HCT116 (cell line): ENCODE data around the gene SLC44A2. TPM values are rescaled to one million over a fixed set of nuclear protein-coding genes. Genes with fewer than 3 reads are reported as not detected.

Experiments
- ATAC-seq: fragments of 200-7000 bp; cut with Tn5 transposase; 2 replicates; pipeline ENCODE4 v1.9.1; 2020; ENCODE audit warnings: mild to moderate bottlenecking, moderate library complexity
- Bru-seq: library from RNA; stranded (reverse); fragments of 400-500 nt; gene quantifications from one replicate; lab custom pipeline; 2021; lab: Mats Ljungman, UMichigan
- BruChase-seq, 2 experiments: library from RNA; stranded (reverse); fragments of 400-500 nt; gene quantifications; one replicate each; lab custom pipeline; 2021; lab: Mats Ljungman, UMichigan
- BruUV-seq: library from RNA; stranded (reverse); fragments of 400-500 nt; replicated peaks from 2 replicates; lab custom pipeline; 2021; lab: Mats Ljungman, UMichigan
- CTCF ChIA-PET: fragments of 300-600 bp; sonication (Branson Sonifier 250); formaldehyde crosslinking; loops from one replicate; lab custom pipeline; 2021; ENCODE audit warnings: antibody characterized with exemption; lab: Charles Lee
- POLR2A ChIA-PET: fragments of 300-600, 350-600 bp; sonication (Branson Sonifier 250); formaldehyde crosslinking; loops from one replicate; lab custom pipeline; 2021; ENCODE audit warnings: antibody characterized with exemption; lab: Charles Lee
- RAD21 ChIA-PET, 2 experiments: fragments of 300-600 bp; sonication (Branson Sonifier 250); formaldehyde crosslinking; loops; one replicate each; lab custom pipeline; 2023; ENCODE audit warnings: low total read pairs in 2 of 2; ENCODE audit not compliant: uncharacterized antibody in 2 of 2, unreplicated experiment in 2 of 2, low non-redundant PET in 1 of 2; lab: Charles Lee
- DNase-seq: peaks from one replicate; pipeline ENCODE4 v3.0.0-alpha.2; 2010; ENCODE audit warnings: low read depth, low spot score
- H2AFZ ChIP-seq: fragments of 200-600 bp; shearing (Covaris generic), sonication (generic); 2 replicates; pipeline ENCODE4 v1.6.1; 2017; ENCODE audit warnings: low read depth, mixed run types, mixed read lengths, antibody characterized with exemption, low read length; ENCODE audit not compliant: poor library complexity, severe bottlenecking
- H3K27ac ChIP-seq: 2 replicates; pipeline ENCODE4 v1.5.1; 2012; ENCODE audit warnings: low read depth, low read length
- H3K27me3 ChIP-seq: fragments of 200-600 bp; sonication (generic); 2 replicates; pipeline ENCODE4 v1.6.1; 2016; ENCODE audit warnings: mixed run types, low read length, mixed read lengths; ENCODE audit not compliant: insufficient read depth
- H3K36me3 ChIP-seq, 2 experiments: fragments of 200-500 bp in 1 of 2; fragments of 200-600 bp in 1 of 2; sonication (Bioruptor generic) in 1 of 2; sonication (generic) in 1 of 2; 2 replicates each; pipeline versions ENCODE4 v1.5.1 to v1.6.1; 2014 to 2016; ENCODE audit warnings: low read length in 2 of 2, inconsistent platforms in 1 of 2, mixed read lengths in 1 of 2, mixed run types in 1 of 2; ENCODE audit not compliant: insufficient read depth in 2 of 2, control insufficient read depth in 1 of 2
- H3K4me1 ChIP-seq, 2 experiments: fragments of 200-600 bp in 1 of 2; sonication (generic) in 1 of 2; 2 replicates each; pipeline versions ENCODE4 v1.5.1 to v1.6.1; 2012 to 2017; ENCODE audit warnings: low read length in 2 of 2, inconsistent platforms in 1 of 2, mild to moderate bottlenecking in 1 of 2, mixed read lengths in 1 of 2, mixed run types in 1 of 2, moderate library complexity in 1 of 2; ENCODE audit not compliant: insufficient read depth in 2 of 2, control insufficient read depth in 1 of 2
- H3K4me2 ChIP-seq: fragments of 200-600 bp; sonication (generic); 2 replicates; pipeline ENCODE4 v1.6.1; 2017; ENCODE audit warnings: mixed run types, low read length, mixed read lengths
- H3K4me3 ChIP-seq, 2 experiments: fragments of 200-600 bp in 1 of 2; sonication (generic) in 1 of 2; replicated peaks in 1 of 2; 2 replicates each; pipeline ENCODE4 v1.5.1; 2011 to 2016; ENCODE audit warnings: low read length in 2 of 2, control low read depth in 1 of 2, low read depth in 1 of 2, mild to moderate bottlenecking in 1 of 2, mixed read lengths in 1 of 2, mixed run types in 1 of 2
- H3K79me2 ChIP-seq: fragments of 200-600 bp; sonication (generic); 2 replicates; pipeline ENCODE4 v1.6.1; 2017; ENCODE audit warnings: mild to moderate bottlenecking, mixed run types, low read length, moderate library complexity, mixed read lengths; ENCODE audit not compliant: insufficient read depth
- H3K9ac ChIP-seq: fragments of 200-600 bp; sonication (generic); 2 replicates; pipeline ENCODE4 v1.6.1; 2016; ENCODE audit warnings: low read length, mixed read lengths
- H3K9me2 ChIP-seq: fragments of 200-600 bp; sonication (generic), shearing (Covaris generic); 2 replicates; pipeline ENCODE4 v1.6.1; 2017; ENCODE audit warnings: mixed run types, mild to moderate bottlenecking, moderate library complexity; ENCODE audit not compliant: insufficient read depth
- H3K9me3 ChIP-seq, 2 experiments: fragments of 200-500 bp in 1 of 2; fragments of 200-600 bp in 1 of 2; sonication (Bioruptor generic) in 1 of 2; sonication (generic) in 1 of 2; 2 replicates each; pipeline ENCODE4 v1.6.1; 2014 to 2017; ENCODE audit warnings: low read length in 2 of 2, mixed read lengths in 2 of 2, inconsistent platforms in 1 of 2, low read depth in 1 of 2, mild to moderate bottlenecking in 1 of 2, mixed run types in 1 of 2, moderate library complexity in 1 of 2; ENCODE audit not compliant: control insufficient read depth in 1 of 2, insufficient read depth in 1 of 2
- H4K20me1 ChIP-seq: fragments of 200-600 bp; sonication (generic), shearing (Covaris generic); 2 replicates; pipeline ENCODE4 v1.6.1; 2017; ENCODE audit warnings: mixed run types, mild to moderate bottlenecking, moderate library complexity; ENCODE audit not compliant: insufficient read depth
- CBX3 ChIP-seq: IDR thresholded peaks from 2 replicates; pipeline ENCODE4 v1.6.1; 2012; ENCODE audit warnings: low read depth
- EGR1 ChIP-seq: IDR thresholded peaks from 2 replicates; pipeline ENCODE4 v1.6.1; 2012; ENCODE audit warnings: low read depth
- MAX ChIP-seq: IDR thresholded peaks from 2 replicates; pipeline ENCODE4 v1.6.1; 2012
- POLR2AphosphoS5 ChIP-seq: IDR thresholded peaks from 2 replicates; pipeline ENCODE4 v1.6.1; 2011; ENCODE audit warnings: mild to moderate bottlenecking, low read depth, low read length, moderate library complexity
- RAD21 ChIP-seq: IDR thresholded peaks from 2 replicates; pipeline ENCODE4 v1.6.1; 2012; ENCODE audit warnings: low read depth, mild to moderate bottlenecking
- SIN3A ChIP-seq: IDR thresholded peaks from 2 replicates; pipeline ENCODE4 v1.6.1; 2012; ENCODE audit warnings: low read depth
- SP1 ChIP-seq: IDR thresholded peaks from 2 replicates; pipeline ENCODE4 v1.6.1; 2012; ENCODE audit warnings: low read depth
- SRF ChIP-seq: IDR thresholded peaks from 2 replicates; pipeline ENCODE4 v1.6.1; 2012; ENCODE audit warnings: low read depth
- YY1 ChIP-seq: IDR thresholded peaks from 2 replicates; pipeline ENCODE4 v1.6.1; 2011; ENCODE audit warnings: low read length, low read depth, moderate library complexity, mild to moderate bottlenecking; ENCODE audit not compliant: insufficient replicate concordance; ENCODE audit errors: extremely low read depth
- intact Hi-C: fragments of 100-400 bp; cut with micrococcal nuclease; formaldehyde crosslinking; loops from 2 replicates; pipeline ENCODE4 v1.10.0; 2022
- long read RNA-seq: library from polyadenylated mRNA; unstranded; transcript quantifications from one replicate; pipeline ENCODE4 v2.0.0, GENCODE V29; 2021; ENCODE audit not compliant: unreplicated experiment
- polyA plus RNA-seq: library from polyadenylated mRNA; unstranded; fragments of >200 nt; gene quantifications from 2 replicates; pipeline ENCODE4 v1.2.1, GENCODE V29; 2012; ENCODE audit warnings: missing spikeins
- total RNA-seq: library from RNA; stranded (reverse); gene quantifications from one replicate; pipeline ENCODE4 v1.2.1, GENCODE V29; 2021; ENCODE audit not compliant: unreplicated experiment
- TF ChIP-seq, protein P1 (sequence below): IDR thresholded peaks from 2 replicates; pipeline ENCODE4 v1.6.1; 2011; ENCODE audit warnings: mild to moderate bottlenecking, low read length, moderate library complexity; ENCODE audit not compliant: insufficient replicate concordance; ENCODE audit errors: extremely low read depth

Gene SLC44A2
- total RNA-seq = 90.9 TPM
- 62.0 and 79.9 TPM in 2 replicates for polyA plus RNA-seq
- percentile 45 among the genes with signal in this experiment for Bru-seq, nascent RNA
- BruChase-seq, experiment 1, labeled RNA remaining after a 6-hour chase = percentile 73 among the genes with signal in this experiment
- BruChase-seq, experiment 2, labeled RNA remaining after a 2-hour chase = percentile 62 among the genes with signal in this experiment
- long read RNA-seq, transcript SLC44A2-201 (22 exons, 3,671 nt) = major isoform, 79 of 139 reads
- long read RNA-seq, partial matches to known transcripts = 18 of 139 reads
- long read RNA-seq, other reads (novel, unspliced or antisense) = 34 of 139 reads

DNA sequence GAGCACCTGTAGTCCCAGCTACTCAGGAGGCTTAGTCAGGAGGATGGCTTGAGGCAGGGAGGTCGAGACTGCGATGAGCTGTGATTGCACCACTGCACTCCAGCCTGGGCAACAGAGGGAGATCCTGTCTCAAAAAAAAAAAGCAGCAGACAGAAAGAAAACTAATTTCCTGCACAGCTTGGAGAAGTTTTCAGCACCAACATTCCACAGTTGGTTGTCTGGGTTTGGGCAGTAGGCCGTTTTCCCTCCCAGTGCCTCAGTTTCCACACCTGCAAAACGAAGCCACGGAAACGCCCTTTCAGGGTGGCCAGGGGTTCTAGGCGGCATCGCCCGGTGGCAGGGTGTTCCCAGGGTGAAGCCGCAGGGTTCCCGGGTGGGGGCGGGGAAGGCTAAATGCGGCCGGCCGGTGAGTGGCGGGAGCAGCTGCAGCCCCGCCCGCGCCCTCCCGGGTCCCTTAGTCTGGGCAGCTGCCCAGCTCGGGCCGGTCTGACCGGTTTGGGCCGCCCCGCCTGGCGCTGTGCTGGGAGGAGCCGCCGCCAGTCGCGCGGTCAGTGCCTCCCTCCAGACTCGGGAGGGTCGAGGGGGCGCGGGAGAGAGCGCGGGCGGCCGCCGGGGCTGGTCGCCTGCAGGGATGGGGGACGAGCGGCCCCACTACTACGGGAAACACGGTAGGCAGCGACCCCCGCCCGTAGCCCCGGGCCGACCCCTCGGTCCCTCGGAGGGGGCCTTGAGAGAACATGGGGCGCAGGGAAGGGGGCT, at the start of gene SLC44A2:
TSS of gene SLC44A2 (plus strand) at position 551 of the 759 bp plus-strand sequence. CDS start at position 632, 81 bp downstream.
- Histone ChIP-seq H3K36me3 (peaks cover 2 to 12% of the 10 kb centered on the region in 2 experiments; a peak in 2 of 4 replicates), H3K79me2 (peaks cover 22% of the 10 kb centered on the region)
- TF ChIP-seq SP1 = peak; percentile 90
- TF ChIP-seq CBX3 = peak; percentile 65
- TF ChIP-seq SRF = no peak
- peak; percentile 63 for TF ChIP-seq EGR1
- TF ChIP-seq, protein P1, sequence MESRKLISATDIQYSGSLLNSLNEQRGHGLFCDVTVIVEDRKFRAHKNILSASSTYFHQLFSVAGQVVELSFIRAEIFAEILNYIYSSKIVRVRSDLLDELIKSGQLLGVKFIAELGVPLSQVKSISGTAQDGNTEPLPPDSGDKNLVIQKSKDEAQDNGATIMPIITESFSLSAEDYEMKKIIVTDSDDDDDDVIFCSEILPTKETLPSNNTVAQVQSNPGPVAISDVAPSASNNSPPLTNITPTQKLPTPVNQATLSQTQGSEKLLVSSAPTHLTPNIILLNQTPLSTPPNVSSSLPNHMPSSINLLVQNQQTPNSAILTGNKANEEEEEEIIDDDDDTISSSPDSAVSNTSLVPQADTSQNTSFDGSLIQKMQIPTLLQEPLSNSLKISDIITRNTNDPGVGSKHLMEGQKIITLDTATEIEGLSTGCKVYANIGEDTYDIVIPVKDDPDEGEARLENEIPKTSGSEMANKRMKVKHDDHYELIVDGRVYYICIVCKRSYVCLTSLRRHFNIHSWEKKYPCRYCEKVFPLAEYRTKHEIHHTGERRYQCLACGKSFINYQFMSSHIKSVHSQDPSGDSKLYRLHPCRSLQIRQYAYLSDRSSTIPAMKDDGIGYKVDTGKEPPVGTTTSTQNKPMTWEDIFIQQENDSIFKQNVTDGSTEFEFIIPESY = peak; percentile 35
- TF ChIP-seq MAX = peak; percentile 83
- peak; percentile 33 for TF ChIP-seq YY1
- TF ChIP-seq POLR2AphosphoS5 = peak; percentile 93
- TF ChIP-seq RAD21 = peak; percentile 34; the same call in 1 of the 2 replicates
- TF ChIP-seq SIN3A = no peak; the same call in 1 of the 2 replicates
- TF ChIP-seq, all 23 proteins: peak for 8
- H3K4me3 ChIP-seq = peak within 1 kb of the TSS; percentile 85 to 92
- no TSS peak for BruUV-seq
- intact Hi-C loops = loop anchor here (5.0 kb wide), 1 partner anchor 43 kb away; no protein-coding TSS in a partner anchor
- CTCF ChIA-PET = interaction anchor here (0.9 kb wide), 1 partner anchor 19 kb away, joined by 3 read pairs; no protein-coding TSS in a partner anchor
- RAD21 ChIA-PET = no interaction called here
- H2AFZ ChIP-seq = no peak within 1 kb of the TSS
- H3K9me3 ChIP-seq = no peaks in the 10 kb centered on the region
- POLR2A ChIA-PET = no interaction called here
- H3K4me2 ChIP-seq = peak within 1 kb of the TSS; percentile 91
- no peaks in the 10 kb centered on the region for H3K27me3 ChIP-seq
- H4K20me1 ChIP-seq = no peaks in the 10 kb centered on the region
- ATAC-seq = peak; percentile 94
- H3K27ac ChIP-seq = peak within 1 kb of the TSS; percentile 89
- peak; percentile 38 for DNase-seq
- peak within 1 kb of the TSS; percentile 98 for H3K9ac ChIP-seq
- H3K9me2 ChIP-seq = no peaks in the 10 kb centered on the region
- peaks cover 46 to 62% of the 10 kb centered on the region in 2 experiments for H3K4me1 ChIP-seq
